ENCODE data around the gene DENND4C.

DNA sequence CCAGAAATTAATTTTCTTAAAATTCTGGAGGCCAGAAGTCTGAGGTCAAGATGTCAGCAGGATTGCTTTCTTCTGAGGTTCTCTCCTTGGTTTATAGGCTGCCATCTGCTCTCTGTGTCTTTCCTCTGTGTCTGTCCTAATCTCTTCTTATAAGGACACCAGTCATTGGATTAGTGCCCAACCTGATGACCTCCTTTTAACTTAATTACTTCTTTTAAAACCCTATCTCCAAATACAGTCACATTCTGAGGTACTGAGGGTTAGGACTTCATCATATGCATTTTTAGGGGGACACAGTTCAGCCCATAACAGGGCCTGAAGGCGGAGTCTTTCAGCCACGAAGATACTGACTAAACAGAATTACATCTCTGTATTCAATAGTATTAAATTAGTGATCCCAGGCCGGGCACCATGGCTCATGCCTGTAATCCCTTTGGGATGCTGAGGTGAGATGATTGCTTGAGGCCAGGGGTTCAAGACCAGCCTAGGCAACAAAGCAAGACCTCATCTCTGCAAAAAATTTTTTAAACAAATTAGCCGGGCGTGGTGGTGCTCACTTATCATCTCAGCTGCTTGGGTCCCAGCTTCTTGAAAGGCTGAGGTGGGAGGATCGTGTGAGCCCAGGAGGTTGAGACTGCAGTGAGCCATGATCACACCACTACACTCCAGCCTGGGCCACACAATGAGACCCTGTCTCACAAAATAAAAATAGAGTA lies 155.5 kb downstream of the DENND4C start:
- TF ChIP-seq SIN3A (IDR thresholded peaks at IDR 0.05; ENCODE audit: borderline replicate concordance, low read depth, low read length) (no peak), TAF1 (IDR thresholded peaks at IDR 0.05; ENCODE audit: borderline replicate concordance, low read depth, low read length) (no peak), RAD21 (IDR thresholded peaks at IDR 0.05; ENCODE audit: low read length) (no peak), RFX5 (IDR thresholded peaks at IDR 0.05; ENCODE audit: low read length) (no peak), POLR2AphosphoS5 (IDR thresholded peaks at IDR 0.05; ENCODE audit: low read depth, low read length) (no peak), CHD2 (IDR thresholded peaks at IDR 0.05; ENCODE audit: low read length, partially characterized antibody) (no peak)
- TF ChIP-seq, protein P1, sequence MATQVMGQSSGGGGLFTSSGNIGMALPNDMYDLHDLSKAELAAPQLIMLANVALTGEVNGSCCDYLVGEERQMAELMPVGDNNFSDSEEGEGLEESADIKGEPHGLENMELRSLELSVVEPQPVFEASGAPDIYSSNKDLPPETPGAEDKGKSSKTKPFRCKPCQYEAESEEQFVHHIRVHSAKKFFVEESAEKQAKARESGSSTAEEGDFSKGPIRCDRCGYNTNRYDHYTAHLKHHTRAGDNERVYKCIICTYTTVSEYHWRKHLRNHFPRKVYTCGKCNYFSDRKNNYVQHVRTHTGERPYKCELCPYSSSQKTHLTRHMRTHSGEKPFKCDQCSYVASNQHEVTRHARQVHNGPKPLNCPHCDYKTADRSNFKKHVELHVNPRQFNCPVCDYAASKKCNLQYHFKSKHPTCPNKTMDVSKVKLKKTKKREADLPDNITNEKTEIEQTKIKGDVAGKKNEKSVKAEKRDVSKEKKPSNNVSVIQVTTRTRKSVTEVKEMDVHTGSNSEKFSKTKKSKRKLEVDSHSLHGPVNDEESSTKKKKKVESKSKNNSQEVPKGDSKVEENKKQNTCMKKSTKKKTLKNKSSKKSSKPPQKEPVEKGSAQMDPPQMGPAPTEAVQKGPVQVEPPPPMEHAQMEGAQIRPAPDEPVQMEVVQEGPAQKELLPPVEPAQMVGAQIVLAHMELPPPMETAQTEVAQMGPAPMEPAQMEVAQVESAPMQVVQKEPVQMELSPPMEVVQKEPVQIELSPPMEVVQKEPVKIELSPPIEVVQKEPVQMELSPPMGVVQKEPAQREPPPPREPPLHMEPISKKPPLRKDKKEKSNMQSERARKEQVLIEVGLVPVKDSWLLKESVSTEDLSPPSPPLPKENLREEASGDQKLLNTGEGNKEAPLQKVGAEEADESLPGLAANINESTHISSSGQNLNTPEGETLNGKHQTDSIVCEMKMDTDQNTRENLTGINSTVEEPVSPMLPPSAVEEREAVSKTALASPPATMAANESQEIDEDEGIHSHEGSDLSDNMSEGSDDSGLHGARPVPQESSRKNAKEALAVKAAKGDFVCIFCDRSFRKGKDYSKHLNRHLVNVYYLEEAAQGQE (IDR thresholded peaks at IDR 0.05; ENCODE audit: low read depth, low read length) = no peak
- TF ChIP-seq, protein P2, sequence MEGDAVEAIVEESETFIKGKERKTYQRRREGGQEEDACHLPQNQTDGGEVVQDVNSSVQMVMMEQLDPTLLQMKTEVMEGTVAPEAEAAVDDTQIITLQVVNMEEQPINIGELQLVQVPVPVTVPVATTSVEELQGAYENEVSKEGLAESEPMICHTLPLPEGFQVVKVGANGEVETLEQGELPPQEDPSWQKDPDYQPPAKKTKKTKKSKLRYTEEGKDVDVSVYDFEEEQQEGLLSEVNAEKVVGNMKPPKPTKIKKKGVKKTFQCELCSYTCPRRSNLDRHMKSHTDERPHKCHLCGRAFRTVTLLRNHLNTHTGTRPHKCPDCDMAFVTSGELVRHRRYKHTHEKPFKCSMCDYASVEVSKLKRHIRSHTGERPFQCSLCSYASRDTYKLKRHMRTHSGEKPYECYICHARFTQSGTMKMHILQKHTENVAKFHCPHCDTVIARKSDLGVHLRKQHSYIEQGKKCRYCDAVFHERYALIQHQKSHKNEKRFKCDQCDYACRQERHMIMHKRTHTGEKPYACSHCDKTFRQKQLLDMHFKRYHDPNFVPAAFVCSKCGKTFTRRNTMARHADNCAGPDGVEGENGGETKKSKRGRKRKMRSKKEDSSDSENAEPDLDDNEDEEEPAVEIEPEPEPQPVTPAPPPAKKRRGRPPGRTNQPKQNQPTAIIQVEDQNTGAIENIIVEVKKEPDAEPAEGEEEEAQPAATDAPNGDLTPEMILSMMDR (IDR thresholded peaks at IDR 0.05) = no peak

Data from SK-N-SH (cell line).